Neural cell (in vitro differentiated cells): Measurements from ENCODE around the gene INSIG1. TPM values are rescaled to one million over a fixed set of nuclear protein-coding genes. Genes with fewer than 3 reads are reported as not detected.

Experiments
- H2AFZ ChIP-seq: fragments of 200-600, 300-800 bp; sonication (generic), shearing (Covaris generic); 2 replicates; pipeline ENCODE4 v1.6.0; 2014; ENCODE audit warnings: low read depth, mild to moderate bottlenecking, antibody characterized with exemption, low read length, moderate library complexity
- H3F3A ChIP-seq: fragments of 200-600 bp; shearing (Covaris generic); 2 replicates; pipeline ENCODE4 v1.6.1; 2016; ENCODE audit warnings: mild to moderate bottlenecking, moderate library complexity, mixed read lengths, antibody characterized with exemption, low read length; ENCODE audit not compliant: insufficient read depth, poor library complexity, severe bottlenecking
- H3K27ac ChIP-seq: fragments of 200-600, 300-800 bp; sonication (generic), shearing (Covaris generic); 2 replicates; pipeline ENCODE4 v1.5.1; 2014; ENCODE audit warnings: mild to moderate bottlenecking, low read length, moderate library complexity
- H3K27me3 ChIP-seq: fragments of 300-800, 200-600 bp; sonication (generic), shearing (Covaris generic); 2 replicates; pipeline ENCODE4 v1.6.0; 2014; ENCODE audit warnings: mild to moderate bottlenecking, low read depth, low read length, moderate library complexity; ENCODE audit not compliant: insufficient read depth
- H3K36me3 ChIP-seq: fragments of 300-800, 200-600 bp; sonication (generic), shearing (Covaris generic); 2 replicates; pipeline ENCODE4 v1.5.1; 2014; ENCODE audit warnings: mild to moderate bottlenecking, antibody characterized with exemption, low read length, moderate library complexity; ENCODE audit not compliant: insufficient read depth
- H3K4me2 ChIP-seq: fragments of 300-800, 200-600 bp; sonication (generic), shearing (Covaris generic); 2 replicates; pipeline ENCODE4 v1.6.0; 2014; ENCODE audit warnings: mild to moderate bottlenecking, low read length
- H3K4me3 ChIP-seq: fragments of 300-800, 200-600 bp; sonication (generic), shearing (Covaris generic); 2 replicates; pipeline ENCODE4 v1.5.1; 2014; ENCODE audit warnings: mild to moderate bottlenecking, low read length, moderate library complexity
- H3K79me2 ChIP-seq: fragments of 200-600 bp; shearing (Covaris generic); replicated peaks from 2 replicates; pipeline ENCODE4 v1.6.0; 2014; ENCODE audit warnings: mild to moderate bottlenecking, low read length, moderate library complexity; ENCODE audit not compliant: insufficient read depth
- H3K9ac ChIP-seq: fragments of 300-800, 200-600 bp; sonication (generic), shearing (Covaris generic); 2 replicates; pipeline ENCODE4 v1.6.1; 2016; ENCODE audit warnings: mild to moderate bottlenecking, low read length, mixed read lengths
- H3K9me2 ChIP-seq: fragments of 200-600 bp; shearing (Covaris generic); 2 replicates; pipeline ENCODE4 v1.6.1; 2016; ENCODE audit warnings: mild to moderate bottlenecking, low read length, mixed read lengths; ENCODE audit not compliant: insufficient read depth
- H3K9me3 ChIP-seq: fragments of 200-600, 300-800 bp; sonication (generic), shearing (Covaris generic); 2 replicates; pipeline ENCODE4 v1.6.1; 2016; ENCODE audit warnings: mild to moderate bottlenecking, mixed run types, low read length, moderate library complexity, mixed read lengths
- H4K20me1 ChIP-seq: fragments of 200-600 bp; shearing (Covaris generic); 2 replicates; pipeline ENCODE4 v1.6.1; 2016; ENCODE audit warnings: mild to moderate bottlenecking, mixed run types; ENCODE audit not compliant: insufficient read depth
- CTCF ChIP-seq: fragments of 450-650 bp; IDR thresholded peaks from 2 replicates; pipeline ENCODE4 v1.5.1; 2014; ENCODE audit warnings: antibody characterized with exemption, mild to moderate bottlenecking, moderate library complexity; ENCODE audit not compliant: poor library complexity, severe bottlenecking
- EP300 ChIP-seq: fragments of 450-650 bp; conservative IDR thresholded peaks from 2 replicates; pipeline ENCODE4 v1.6.1; 2014; ENCODE audit warnings: antibody characterized with exemption, mild to moderate bottlenecking, moderate library complexity; ENCODE audit not compliant: poor library complexity, severe bottlenecking
- EZH2 ChIP-seq: fragments of 200-600, 300-800 bp; shearing (Covaris generic), sonication (generic); IDR thresholded peaks from 2 replicates; pipeline ENCODE4 v1.6.1; 2014; ENCODE audit warnings: antibody characterized with exemption, low read length, borderline replicate concordance, mild to moderate bottlenecking; ENCODE audit not compliant: insufficient read depth, poor library complexity, severe bottlenecking
- MXI1 ChIP-seq: fragments of 450-650 bp; conservative IDR thresholded peaks from 2 replicates; pipeline ENCODE4 v1.6.1; 2014; ENCODE audit warnings: antibody characterized with exemption, mild to moderate bottlenecking; ENCODE audit not compliant: poor library complexity, severe bottlenecking
- POLR2AphosphoS5 ChIP-seq: IDR thresholded peaks from 2 replicates; pipeline ENCODE4 v1.6.1; 2012
- RAD21 ChIP-seq: fragments of 450-650 bp; conservative IDR thresholded peaks from 2 replicates; pipeline ENCODE4 v1.6.1; 2014; ENCODE audit warnings: antibody characterized with exemption, mild to moderate bottlenecking, moderate library complexity
- REST ChIP-seq: IDR thresholded peaks from 2 replicates; pipeline ENCODE4 v1.6.1; 2012; ENCODE audit warnings: borderline replicate concordance
- SMC3 ChIP-seq: fragments of 450-650 bp; conservative IDR thresholded peaks from 2 replicates; pipeline ENCODE4 v1.6.1; 2014; ENCODE audit warnings: antibody characterized with exemption, mild to moderate bottlenecking, moderate library complexity; ENCODE audit not compliant: poor library complexity
- TAF1 ChIP-seq: IDR thresholded peaks from 2 replicates; pipeline ENCODE4 v1.6.1; 2012; ENCODE audit warnings: low read depth
- polyA plus RNA-seq: library from polyadenylated mRNA; depleted of rRNA; stranded (reverse); fragments of >200 nt; gene quantifications from 2 replicates; pipeline ENCODE4 v1.2.3, GENCODE V29; 2014

INSIG1 gene
- polyA plus RNA-seq, 1 donor from 2014 or later: 71.0 TPM

DNA sequence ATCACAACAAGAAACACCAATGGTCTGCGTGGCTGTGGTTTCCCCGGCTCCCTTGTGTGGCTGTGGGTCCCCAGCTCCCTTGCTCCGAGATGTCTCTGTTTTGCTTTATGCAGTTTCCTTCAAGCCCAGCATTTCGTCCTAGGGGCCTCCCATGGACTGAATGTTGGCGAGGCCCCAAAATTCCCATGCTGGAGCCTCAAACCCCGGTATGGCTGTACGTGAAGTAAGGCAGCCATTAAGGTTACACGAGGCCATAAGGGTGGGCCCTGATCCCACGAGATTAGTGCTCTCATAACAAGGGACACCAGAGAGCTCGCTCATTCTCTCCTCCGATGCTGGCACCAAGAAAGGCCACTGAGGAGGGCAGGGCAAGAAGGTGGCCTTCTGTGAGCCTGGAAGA, 44.6 kb downstream of the INSIG1 start:
- H3K36me3 ChIP-seq: no peaks in the 10 kb centered on the region
- TF ChIP-seq TAF1 (no peak), EP300 (no peak), MXI1 (no peak), SMC3 (no peak)
- no peak overlapping the region for H3K27ac ChIP-seq
- H3K9ac ChIP-seq: no peak overlapping the region
- H3K27me3 ChIP-seq: peaks cover 3% of the 10 kb centered on the region
- no peaks in the 10 kb centered on the region for H3K79me2 ChIP-seq
- no peaks in the 10 kb centered on the region for H3F3A ChIP-seq
- H4K20me1 ChIP-seq: no peaks in the 10 kb centered on the region
- no peaks in the 10 kb centered on the region for H3K9me3 ChIP-seq
- no peaks in the 10 kb centered on the region for H3K9me2 ChIP-seq
- no peak overlapping the region for H3K4me3 ChIP-seq
- H2AFZ ChIP-seq: no peak overlapping the region
- no peak overlapping the region for H3K4me2 ChIP-seq

DNA sequence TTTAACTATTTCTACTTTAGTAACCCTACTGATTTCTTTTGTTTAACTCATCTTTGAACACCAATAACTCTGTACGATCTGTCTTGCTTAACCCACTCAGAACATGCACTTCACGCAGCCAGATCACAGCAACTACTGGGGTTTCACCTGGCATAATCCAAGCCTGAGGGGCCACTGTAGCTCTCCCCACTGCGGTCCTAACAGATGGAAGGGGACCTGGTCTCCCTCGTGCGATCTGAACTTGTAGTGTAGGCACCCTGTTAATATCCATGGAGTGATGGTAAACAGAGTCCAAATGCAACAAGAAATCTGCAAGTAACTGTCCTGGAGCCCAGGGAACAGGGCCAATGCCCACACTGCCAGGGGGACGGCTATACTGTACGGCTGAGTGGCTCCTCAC, 45.5 kb downstream of the INSIG1 start:
- no peak overlapping the region for H3K9ac ChIP-seq
- peaks cover 3% of the 10 kb centered on the region for H3K27me3 ChIP-seq
- H3K9me3 ChIP-seq: no peaks in the 10 kb centered on the region
- H3K4me3 ChIP-seq: no peak overlapping the region
- H3K36me3 ChIP-seq: no peaks in the 10 kb centered on the region
- H4K20me1 ChIP-seq: no peaks in the 10 kb centered on the region
- TF ChIP-seq POLR2AphosphoS5: no peak
- no peak for TF ChIP-seq EP300
- TF ChIP-seq SMC3: no peak
- no peak for TF ChIP-seq REST
- no peak for TF ChIP-seq TAF1
- no peak for TF ChIP-seq MXI1
- no peak for TF ChIP-seq CTCF
- no peak for TF ChIP-seq EZH2
- TF ChIP-seq RAD21: no peak
- H3K79me2 ChIP-seq: no peaks in the 10 kb centered on the region
- H3K9me2 ChIP-seq: no peaks in the 10 kb centered on the region
- no peak overlapping the region for H3K4me2 ChIP-seq
- H3F3A ChIP-seq: no peaks in the 10 kb centered on the region
- no peak overlapping the region for H2AFZ ChIP-seq
- H3K27ac ChIP-seq: no peak overlapping the region
